DMS114 treated with DMSO at 0.1 percent for 48 hours (cell line): ENCODE data around the gene WBP2.

Source experiments
- DNase-seq: peaks from one replicate; lab custom pipeline; 2025; ENCODE audit not compliant: unreplicated experiment; lab: John Stamatoyannopoulos, UW

WBP2 gene

DNA sequence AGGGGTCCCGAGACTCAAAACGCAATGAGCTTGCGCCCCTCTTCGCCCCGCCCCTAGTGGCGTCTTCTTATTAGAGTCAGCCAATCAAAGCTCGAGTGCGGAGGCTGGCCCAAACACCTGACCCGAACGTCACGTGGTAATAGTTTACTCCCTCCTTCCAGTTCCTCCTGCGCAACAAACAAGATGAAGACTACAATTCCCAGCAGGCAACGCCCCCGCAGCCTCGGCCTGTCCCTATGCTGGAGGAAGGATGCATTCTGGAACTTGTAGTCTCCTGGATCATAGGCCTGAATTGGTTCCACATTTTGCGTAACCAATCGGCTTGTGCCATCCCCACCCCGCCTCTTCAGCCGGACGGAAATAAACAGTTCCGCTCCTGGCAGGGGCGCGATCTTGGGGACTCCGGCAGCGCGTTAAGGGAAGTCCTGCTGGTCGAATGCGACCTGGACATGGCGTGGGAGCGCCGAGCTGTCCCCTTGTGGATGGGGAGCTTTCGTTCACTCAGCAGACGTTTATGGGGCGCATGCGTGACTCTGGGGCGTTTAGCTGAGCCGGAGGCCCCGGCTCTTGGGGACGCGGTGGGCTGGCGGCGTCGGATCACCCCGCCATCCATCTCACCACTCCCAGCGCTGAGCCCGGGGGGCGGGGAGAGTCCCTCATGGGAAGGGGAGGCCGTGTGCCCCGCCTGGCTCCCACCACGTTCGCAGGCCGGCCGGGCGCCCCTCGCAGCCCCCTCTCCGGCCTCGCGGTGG is at the start of gene WBP2:
Gene WBP2 (minus strand): TSS at position 26 of the 752 bp plus-strand sequence. CDS start 38 bp downstream, outside the sequence.
- DNase-seq: peak; percentile 99

- no peak for DNase-seq
These were observed 47.3 kb upstream of the WBP2 start for GRCh38 chr17:75902406-75902805.

DNA sequence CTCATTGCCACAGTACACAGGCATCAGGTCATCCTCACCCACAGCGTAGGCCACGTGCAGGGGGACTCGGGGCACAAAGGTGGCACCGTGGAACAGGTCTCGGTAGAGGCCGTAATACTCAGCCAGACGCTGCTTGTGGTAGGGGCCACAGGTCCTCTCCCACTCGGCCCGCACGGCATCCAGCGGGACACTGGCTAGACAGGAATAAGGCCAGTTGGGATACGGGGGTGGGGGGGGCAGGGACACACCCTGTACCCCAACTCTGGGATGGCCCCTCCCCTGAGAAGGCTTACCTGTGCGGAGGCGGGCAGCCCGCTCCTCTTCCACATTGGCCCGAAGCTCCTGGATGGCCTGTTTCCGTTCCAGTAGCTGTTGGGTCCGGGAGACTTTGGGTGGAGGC is 46.6 kb upstream of the WBP2 start:
- no peak for DNase-seq

DNA sequence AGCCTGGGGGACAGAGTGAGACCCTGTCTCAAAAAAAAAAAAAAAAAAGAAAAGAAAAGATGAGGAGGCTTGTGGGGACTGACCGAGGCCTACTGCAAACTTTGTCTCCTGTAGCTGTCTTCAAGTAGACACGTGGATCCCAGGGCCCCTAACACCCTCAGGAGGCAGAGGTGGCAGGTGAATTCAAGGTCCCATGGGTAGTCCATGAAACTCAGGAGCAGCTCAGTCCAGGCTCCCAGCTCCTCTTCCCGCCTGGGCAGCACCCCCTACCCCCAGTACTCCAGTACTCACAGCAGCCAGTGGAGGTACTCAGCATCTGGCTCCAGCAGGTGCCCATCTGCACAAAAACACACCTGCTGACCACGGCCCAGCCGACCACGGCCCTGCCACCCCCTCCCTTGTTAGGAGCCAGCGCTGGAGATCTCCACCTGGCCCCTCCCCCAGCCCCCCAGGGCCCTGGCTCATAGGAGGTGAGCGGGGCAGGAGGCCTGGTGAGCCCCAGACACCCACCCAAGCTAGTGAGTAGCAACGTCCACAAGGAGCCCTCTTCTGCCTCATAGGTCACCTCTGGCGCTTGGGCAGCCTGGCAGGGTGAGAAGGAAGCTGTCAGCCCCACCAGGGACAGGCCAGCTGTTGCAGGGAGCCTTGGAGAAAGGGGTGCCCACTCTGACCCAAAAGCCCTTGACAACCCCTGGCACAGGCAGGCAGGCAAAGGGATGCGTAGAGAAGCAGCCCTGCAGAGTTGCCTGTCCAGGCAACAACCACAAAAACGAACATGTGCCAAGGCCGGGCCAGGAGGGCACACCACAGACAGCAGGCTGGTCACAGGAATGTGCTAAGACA is 45.8 kb upstream of the WBP2 start:
- no peak for DNase-seq

DNA sequence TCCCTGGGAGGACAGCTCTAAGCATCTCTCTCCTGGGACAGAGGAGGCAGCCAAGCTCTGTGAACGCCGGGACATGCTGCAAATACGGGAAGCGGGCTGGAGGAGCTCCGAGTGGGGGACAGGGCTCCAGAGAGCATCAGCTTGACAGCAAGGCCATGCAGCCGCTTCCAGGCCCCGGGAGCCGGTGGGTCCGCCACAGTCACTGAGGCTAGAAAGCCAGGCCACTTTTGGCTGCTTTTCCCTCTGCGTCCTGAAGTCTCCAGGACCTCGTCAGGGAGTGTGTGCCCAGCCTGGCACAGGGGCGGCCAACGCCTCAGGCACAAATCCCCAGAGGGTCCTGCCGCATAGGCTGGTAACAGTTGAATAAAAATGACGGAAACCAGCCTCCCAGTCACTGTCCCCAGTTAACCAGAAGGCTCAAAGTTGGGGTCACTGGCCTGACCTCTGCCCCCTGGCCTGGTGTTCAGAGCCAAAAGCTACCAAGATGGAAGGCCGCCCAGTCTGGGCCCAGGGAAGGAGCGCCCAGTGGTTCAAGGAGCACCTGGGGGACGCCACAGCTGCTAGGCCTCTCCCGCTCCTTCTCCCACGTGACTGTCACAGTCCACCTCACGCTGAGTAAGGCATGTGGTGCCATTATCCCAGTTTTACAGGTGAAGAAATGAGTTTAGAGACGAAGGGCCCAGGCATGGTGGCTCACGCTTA is 44.8 kb upstream of the WBP2 start:
- no peak for DNase-seq

DNA sequence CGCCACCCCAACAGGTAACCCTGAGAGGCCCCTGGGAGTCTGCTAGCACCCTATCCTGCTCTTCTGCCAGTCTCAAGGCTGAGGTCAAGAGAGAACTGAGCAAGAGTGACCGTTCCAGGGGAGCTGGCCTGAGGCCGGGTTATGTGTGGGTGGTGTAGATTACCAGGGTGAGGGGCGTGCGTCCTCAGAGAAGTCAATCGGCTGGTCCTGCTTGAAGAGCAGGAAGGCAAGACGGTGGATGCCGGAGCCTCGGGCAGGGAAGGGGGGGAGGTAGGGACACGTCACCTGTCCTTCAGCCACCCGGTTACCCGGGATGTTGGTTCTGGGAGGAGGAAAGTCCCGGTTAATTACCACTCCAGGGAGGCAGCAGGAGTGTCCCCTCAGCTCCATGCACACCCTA is 44.2 kb upstream of the WBP2 start:
- no peak for DNase-seq

DNA sequence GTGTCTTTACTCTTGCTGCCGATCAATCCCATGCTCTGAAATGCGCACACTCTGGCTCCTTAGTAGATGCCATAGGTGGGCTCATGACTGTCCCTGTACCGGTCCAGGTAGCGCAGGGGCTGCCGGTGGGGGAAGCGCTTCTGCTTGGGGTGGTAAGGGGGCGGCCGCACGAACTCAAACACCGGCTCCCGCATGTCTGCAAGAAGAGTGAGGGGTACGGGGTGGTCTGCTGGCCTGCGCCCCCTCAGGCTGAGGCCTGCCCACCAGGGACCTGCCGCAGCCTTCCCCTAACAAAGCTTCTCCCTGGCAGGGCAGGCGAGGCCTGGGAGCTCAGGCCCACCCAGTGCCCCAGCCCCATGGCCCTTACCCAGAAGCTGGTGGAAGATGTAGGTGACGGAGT is 43.7 kb upstream of the WBP2 start:
- no peak for DNase-seq

DNA sequence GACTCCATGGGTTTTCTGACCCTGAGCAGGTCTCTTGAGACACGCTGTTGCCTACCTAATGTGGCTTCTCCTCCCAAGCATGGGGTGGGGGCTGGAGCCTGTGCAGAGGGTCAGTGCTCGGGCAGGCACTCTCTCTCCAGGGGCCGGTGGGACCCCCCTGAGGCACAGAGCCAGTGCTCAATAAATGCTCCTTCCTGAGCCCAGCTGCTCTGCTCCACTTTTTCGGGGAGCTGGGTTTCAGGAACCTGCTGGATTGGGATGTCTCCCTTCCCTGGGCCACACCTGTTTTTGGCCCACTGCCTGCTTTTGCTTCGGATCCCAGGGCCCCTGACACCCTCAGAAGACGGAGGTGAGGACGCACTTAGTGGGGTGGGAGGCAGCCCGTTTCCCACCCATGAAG is 42.9 kb upstream of the WBP2 start:
- DNase-seq: no peak

- no peak for DNase-seq
These were observed 42.3 kb upstream of the WBP2 start for GRCh38 chr17:75897160-75898019.

DNA sequence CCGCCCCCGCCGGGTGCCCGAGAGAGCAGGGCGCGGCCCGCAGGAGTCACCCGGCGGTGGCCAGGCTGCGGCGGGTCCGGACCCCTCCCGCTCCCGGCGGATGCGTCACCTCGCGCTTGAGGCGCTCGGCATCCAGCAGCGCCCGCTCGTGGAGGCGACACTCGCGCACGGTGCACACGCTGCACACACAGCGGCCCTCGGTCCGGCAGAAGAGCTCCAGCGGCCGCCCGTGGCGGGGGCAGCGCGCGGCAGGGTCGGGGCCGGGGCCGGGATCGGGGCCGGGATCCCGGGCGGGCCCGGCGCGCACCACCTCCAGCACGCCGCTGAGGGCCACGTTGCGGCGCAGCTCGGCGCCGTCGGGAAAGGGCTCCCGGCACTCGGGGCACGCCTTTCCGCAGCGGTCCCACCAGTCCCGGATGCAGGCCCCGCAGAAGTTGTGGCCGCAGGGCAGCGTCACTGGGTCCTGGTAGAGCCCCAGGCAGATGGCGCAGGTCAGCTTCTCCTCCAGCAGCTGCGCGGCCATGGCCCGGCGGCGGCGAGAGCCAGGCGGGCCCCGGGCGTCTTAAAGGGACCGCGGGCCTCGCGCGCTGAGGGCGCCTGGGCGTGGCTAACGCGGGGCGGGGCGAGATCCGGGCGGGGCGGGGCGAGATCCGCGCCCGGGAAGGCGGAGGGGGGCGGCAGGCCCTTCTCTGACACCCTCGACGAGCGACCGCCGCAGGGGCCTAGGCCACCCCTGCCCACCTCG is 41.5 kb upstream of the WBP2 start, which contains the start of gene TRIM65:
Gene TRIM65 (minus strand): TSS at position 537 of the 745 bp plus-strand sequence. CDS start 14 bp downstream, at position 523.
- DNase-seq: no peak

GRCh38 chr17:75895370-75896155 is 40.4 kb upstream of the WBP2 start:
- DNase-seq: no peak

DNA sequence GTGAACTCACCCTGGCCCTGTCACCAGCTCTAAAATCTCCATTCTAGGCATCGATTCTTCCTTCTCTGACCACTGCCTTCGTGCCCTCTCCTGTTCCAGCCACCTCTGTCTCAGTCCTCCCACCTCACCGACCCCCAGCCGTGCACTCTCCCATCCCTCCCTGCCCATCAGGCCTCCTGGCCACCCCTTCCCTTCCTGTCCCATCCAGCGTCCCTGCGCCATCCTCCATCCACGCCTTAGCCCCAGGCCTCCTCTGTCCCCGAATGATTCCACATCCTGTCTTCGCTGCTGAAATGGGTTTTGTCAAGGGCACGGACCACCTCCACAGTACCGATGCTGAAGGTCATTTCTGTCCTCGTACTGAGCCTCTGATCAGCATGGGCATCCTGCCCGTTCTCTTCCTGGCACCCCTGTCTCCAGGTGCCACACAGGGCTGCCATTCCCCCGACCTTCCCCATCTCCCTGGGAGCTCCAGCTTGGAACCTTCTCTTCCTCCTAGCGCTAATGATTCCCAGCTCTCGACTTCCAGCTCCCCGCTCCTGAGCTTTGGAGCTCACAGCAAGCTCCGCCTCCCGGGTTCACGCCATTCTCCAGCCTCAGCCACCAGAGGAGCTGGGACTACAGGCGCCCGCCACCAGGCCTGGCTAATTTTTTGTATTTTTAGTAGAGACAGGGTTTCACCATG is 39.1 kb upstream of the WBP2 start:
- no peak for DNase-seq

- DNase-seq: no peak
These were observed 38.3 kb upstream of the WBP2 start for GRCh38 chr17:75893305-75894048.

DNA sequence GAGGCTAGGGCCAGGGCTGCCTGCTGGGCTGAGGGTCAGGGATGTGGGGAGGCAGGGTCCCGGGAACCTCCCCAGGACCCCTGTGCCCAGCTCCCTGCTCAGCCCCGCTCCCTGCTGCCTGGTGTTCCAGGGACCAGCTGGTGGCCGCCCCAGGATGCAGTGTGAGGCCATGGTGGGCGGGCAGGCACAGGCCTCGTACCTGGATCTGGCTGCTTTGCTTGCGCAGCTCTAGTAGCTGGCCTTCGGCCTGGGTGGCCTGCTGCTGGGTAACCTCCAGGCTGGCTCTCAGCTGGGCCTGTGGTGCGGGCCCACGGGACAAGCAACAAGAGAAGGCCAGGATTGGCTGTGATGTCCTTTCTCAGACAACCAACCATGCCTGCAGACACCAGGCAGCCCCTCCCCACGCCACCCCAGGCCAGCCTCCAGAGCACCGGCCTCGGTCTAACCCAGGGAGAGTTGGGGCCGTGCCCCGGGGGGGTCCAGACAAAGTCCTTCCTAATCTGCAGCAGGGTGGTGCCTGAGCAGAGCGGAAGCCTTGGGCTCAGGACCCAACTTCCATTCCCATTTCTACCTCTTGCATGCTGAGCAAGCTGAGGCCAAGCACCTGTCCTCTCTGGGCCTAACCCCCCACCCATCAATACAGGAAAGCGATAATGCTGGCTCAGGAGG is 37.6 kb upstream of the WBP2 start:
- DNase-seq: no peak

DNA sequence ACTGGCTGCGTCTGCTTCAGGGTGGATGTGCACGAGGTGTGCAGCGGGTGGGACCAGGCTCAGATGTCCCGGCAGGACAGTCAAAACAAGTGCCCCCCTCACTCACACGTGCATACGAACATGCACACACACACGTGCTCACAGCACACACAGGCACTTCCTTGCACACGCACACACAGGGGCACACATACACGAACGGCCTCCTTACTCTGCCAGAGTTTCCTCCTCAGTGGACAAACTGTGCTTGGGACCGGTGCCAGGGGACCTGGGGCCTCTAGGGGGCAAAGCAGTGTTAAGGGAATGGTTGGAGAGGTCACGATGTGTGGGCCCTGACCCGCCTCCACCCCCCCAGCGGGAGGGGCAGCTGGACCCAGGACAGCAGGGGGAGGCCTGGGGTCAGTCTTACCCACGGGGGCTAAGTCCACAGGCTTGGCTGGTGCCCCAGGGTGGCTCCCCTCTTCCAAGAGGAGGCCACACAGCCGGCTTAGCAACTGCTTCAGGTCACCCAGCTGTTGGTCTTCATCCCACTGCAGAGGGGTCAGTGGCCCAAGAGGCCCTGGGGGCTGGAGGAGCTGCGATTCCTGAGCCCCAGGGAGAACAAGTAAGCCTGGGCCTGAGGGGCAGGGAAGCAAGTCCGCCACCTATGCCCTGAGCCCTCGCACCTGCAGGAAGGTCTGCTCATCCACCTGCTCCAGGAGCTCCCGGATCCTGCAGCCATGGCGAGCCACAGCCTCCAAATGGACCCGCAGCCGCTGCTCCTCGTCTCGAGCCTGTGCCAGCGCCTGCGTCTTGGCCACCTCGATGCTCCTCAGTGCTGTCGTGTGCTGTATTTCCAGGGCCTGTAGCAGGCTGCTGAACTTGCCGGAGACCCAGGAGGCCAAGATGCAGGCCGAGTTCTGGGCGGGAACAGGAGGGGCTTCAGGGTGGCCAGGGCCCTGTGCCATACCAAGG is 36.7 kb upstream of the WBP2 start:
- no peak for DNase-seq

DNA sequence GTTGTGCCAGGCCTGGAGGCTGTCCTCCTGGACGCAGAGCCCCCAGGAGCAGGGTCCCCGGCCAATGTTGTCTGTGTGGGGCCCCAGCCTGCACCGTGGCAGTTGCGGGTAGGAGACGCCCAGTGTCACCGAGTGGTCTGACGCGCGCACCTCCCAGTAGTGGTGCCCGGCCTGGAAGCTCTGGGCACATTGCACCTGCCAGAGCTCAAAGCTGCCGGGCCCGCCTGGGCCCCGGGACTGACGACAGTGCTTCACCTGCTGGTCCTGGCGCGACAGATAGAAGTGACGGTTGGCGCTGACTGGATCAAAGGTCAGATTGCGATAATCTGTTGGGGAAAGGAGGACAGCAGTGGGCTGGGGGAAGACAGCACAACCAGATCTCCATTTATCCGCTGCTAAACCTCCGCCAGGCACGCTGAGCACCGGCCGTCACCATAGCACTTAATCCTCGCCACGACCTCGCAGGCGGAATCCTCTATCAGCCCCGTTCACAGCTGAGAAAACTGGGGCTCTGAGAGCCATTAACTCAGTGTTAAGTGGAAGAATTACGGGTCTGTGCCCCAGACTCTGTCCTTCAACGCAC is 36.0 kb upstream of the WBP2 start:
- no peak for DNase-seq
